Peyer's patch (tissue), 4 donors: Measurements from ENCODE around the gene PPP2R1B. TPM values are rescaled to one million over a fixed set of nuclear protein-coding genes. Genes with fewer than 3 reads are reported as not detected.
A peak's percentile ranks its signal among the peaks of the same experiment; 100 is the strongest.

Source experiments
- DNase-seq, 3 donors: peaks; one replicate each; pipeline ENCODE4 v3.0.0-alpha.2; 2017 to 2019
- H3K27ac ChIP-seq, 4 donors: fragments of 200-600 bp; sonication (generic); one replicate each; pipeline ENCODE4 v1.5.1; 2016 to 2019
- H3K27me3 ChIP-seq, 2 donors: fragments of 200-600 bp; sonication (generic); one replicate each; pipeline ENCODE4 v1.5.1; 2019
- H3K36me3 ChIP-seq, 3 donors: fragments of 200-600 bp; sonication (generic); one replicate each; pipeline ENCODE4 v1.5.1; 2016 to 2019
- H3K4me1 ChIP-seq, 4 donors: fragments of 200-600 bp; sonication (generic); one replicate each; pipeline ENCODE4 v1.5.1; 2016 to 2019
- H3K4me3 ChIP-seq, 4 donors: fragments of 200-600 bp; sonication (generic); 1 replicate in 3 of 4; 2 replicates in 1 of 4; pipeline ENCODE4 v1.5.1; 2016 to 2019; ENCODE audit warnings: mild to moderate bottlenecking in 1 of 4
- H3K9me3 ChIP-seq, 4 donors: fragments of 200-600 bp; sonication (generic); one replicate each; pipeline ENCODE4 v1.5.1; 2016 to 2019; ENCODE audit warnings: mild to moderate bottlenecking in 1 of 4
- CTCF ChIP-seq, 6 experiments: fragments of 450-650 bp in 4 of 6; fragments of 200-600 bp in 2 of 6; sonication (generic) in 1 of 6; IDR thresholded peaks; one replicate each; pipeline ENCODE4 v1.5.1; 2017 to 2019; ENCODE audit warnings: antibody characterized with exemption in 6 of 6, mild to moderate bottlenecking in 3 of 6, moderate library complexity in 1 of 6
- POLR2A ChIP-seq, 2 donors: fragments of 450-650 bp; IDR thresholded peaks; one replicate each; pipeline ENCODE4 v1.5.1; 2017; ENCODE audit warnings: antibody characterized with exemption in 2 of 2, mild to moderate bottlenecking in 2 of 2, moderate library complexity in 2 of 2
- total RNA-seq, 4 donors: library from RNA; depleted of rRNA; stranded (reverse); fragments of >200 nt; gene quantifications; one replicate each; pipeline ENCODE4 v1.1.0, GENCODE V29; 2016

The PPP2R1B gene
- total RNA-seq, 4 donors from 2014 or later, result 25.6 to 51.8 (median 41.7) TPM

- Histone ChIP-seq H3K9me3 (no peaks in the 10 kb centered on the region), H3K27me3 (no peaks in the 10 kb centered on the region), H3K27ac (peak overlapping the region; percentile 75 to 96 (median 88)), H3K4me1 (peaks cover 0 to 75% (median 0%) of the 10 kb centered on the region in 4 donors), H3K4me3 (no peak overlapping the region), H3K36me3 (peaks cover 0 to 3% (median 0%) of the 10 kb centered on the region in 3 donors)
- no peak for DNase-seq
- no peak for TF ChIP-seq CTCF (IDR thresholded peaks at IDR 0.05)
- no peak for TF ChIP-seq POLR2A (IDR thresholded peaks at IDR 0.05)
Measured at GRCh38 chr11:111733016-111733415, 33.2 kb downstream of the PPP2R1B start.

- H3K4me1 ChIP-seq, result peaks cover 0 to 65% (median 0%) of the 10 kb centered on the region in 4 donors
- no peak overlapping the region for H3K4me3 ChIP-seq
- peaks cover 0 to 11% (median 0%) of the 10 kb centered on the region in 3 donors for H3K36me3 ChIP-seq
- no peaks in the 10 kb centered on the region for H3K27me3 ChIP-seq
- DNase-seq, result no peak
- TF ChIP-seq CTCF (IDR thresholded peaks at IDR 0.05) (no peak), POLR2A (IDR thresholded peaks at IDR 0.05) (no peak)
- H3K27ac ChIP-seq, result peak overlapping the region; percentile 42 to 96 (median 88)
- H3K9me3 ChIP-seq, result no peaks in the 10 kb centered on the region
Measured at GRCh38 chr11:111731821-111732220, 34.4 kb downstream of the PPP2R1B start.

GRCh38 chr11:111730871-111731591 is 35.2 kb downstream of the PPP2R1B start:
- TF ChIP-seq POLR2A (IDR thresholded peaks at IDR 0.05) (no peak), CTCF (IDR thresholded peaks at IDR 0.05) (no peak)
- DNase-seq, result no peak
- no peaks in the 10 kb centered on the region for H3K9me3 ChIP-seq
- no peaks in the 10 kb centered on the region for H3K27me3 ChIP-seq
- peaks cover 0 to 57% (median 0%) of the 10 kb centered on the region in 4 donors for H3K4me1 ChIP-seq
- peaks cover 0 to 19% (median 0%) of the 10 kb centered on the region in 3 donors for H3K36me3 ChIP-seq
- H3K27ac ChIP-seq, result peak overlapping the region in 3 of 4 donors; percentile 23 to 96 (median 85)
- no peak overlapping the region for H3K4me3 ChIP-seq

GRCh38 chr11:111729831-111730311 is 36.3 kb downstream of the PPP2R1B start:
- Histone ChIP-seq H3K4me1 (peaks cover 0 to 48% (median 0%) of the 10 kb centered on the region in 4 donors), H3K27ac (peak overlapping the region in 3 of 4 donors; percentile 0 to 31 (median 19)), H3K27me3 (no peaks in the 10 kb centered on the region), H3K36me3 (peaks cover 0 to 31% (median 0%) of the 10 kb centered on the region in 3 donors), H3K9me3 (no peaks in the 10 kb centered on the region), H3K4me3 (no peak overlapping the region)
- TF ChIP-seq CTCF (IDR thresholded peaks at IDR 0.05) (no peak), POLR2A (IDR thresholded peaks at IDR 0.05) (no peak)
- DNase-seq, result no peak

GRCh38 chr11:111729071-111729830 is 36.9 kb downstream of the PPP2R1B start:
- H3K36me3 ChIP-seq, result peaks cover 0 to 37% (median 0%) of the 10 kb centered on the region in 3 donors
- DNase-seq, result no peak

More at GRCh38 chr11:111729071-111729830, 36.9 kb downstream of the PPP2R1B start:
- no peaks in the 10 kb centered on the region for H3K27me3 ChIP-seq
- no peaks in the 10 kb centered on the region for H3K9me3 ChIP-seq
- peak overlapping the region in 3 of 4 donors; percentile 0 to 31 (median 19) for H3K27ac ChIP-seq
- no peak for TF ChIP-seq CTCF (IDR thresholded peaks at IDR 0.05)
- TF ChIP-seq POLR2A (IDR thresholded peaks at IDR 0.05), result no peak
- peaks cover 0 to 42% (median 0%) of the 10 kb centered on the region in 4 donors for H3K4me1 ChIP-seq
- no peak overlapping the region for H3K4me3 ChIP-seq
